Activated T-helper 1 cell treated with anti-CD3 and anti-CD28 coated beads, Interleukin-2, amount 50 U/mL, for 16 hours (primary cell): ENCODE measurements around the gene CNOT3.

Experiments
- DNase-seq, 2 donors: peaks; one replicate each; pipeline ENCODE4 v3.0.0-alpha.2; 2020; ENCODE audit warnings: low read depth in 1 of 2, low spot score in 1 of 2

Gene CNOT3

DNA sequence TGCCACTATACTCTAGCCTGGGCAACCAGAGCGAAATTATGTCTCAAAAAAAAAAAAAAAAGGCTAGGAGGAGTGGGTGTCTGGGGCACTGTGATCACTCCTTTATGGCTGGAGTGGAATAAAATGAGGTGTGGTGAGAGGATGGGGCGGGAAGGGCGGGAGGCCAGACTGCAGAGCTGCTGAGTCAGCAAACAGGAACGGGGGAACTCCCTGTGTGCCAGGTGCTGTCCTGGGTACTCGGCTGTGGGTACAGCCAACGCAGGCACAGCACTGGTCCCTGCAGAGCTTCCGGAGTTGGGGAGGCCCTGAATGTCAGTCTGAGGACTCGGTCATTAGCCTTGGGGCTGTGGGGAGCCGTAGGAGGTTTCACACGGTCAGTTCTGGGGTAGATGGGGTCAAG, 16.3 kb upstream of the CNOT3 start:
- no peak for DNase-seq

DNA sequence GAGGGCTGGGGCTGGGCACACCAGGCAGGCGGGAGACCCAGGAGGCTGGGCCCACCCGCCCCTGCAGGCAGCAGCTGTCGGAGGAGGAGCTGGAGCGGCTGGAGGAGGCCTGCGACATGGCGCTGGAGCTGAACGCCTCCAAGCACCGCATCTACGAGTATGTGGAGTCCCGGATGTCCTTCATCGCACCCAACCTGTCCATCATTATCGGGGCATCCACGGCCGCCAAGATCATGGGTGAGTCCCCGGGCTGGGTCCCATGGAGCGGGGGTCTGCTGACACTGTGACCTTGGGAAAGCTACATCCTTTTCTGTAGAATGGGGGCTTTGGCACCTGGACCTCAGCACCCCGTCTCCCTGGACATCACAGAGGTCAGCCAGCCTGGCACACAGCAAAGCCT, 13.9 kb upstream of the CNOT3 start:
- DNase-seq = no peak

DNA sequence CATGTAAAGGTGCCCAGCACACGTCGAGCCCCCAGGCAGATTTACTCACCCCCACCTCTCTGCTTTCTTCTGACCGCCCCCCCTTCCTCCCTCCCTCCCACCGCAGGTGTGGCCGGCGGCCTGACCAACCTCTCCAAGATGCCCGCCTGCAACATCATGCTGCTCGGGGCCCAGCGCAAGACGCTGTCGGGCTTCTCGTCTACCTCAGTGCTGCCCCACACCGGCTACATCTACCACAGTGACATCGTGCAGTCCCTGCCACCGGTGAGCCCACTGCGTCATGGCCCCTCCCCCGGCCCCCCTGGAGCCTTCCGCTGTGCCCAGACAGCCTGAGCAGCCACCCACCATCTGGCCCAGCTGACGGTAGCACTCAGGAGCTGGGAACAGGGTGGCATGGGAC, 13.2 kb upstream of the CNOT3 start:
- no peak for DNase-seq

DNA sequence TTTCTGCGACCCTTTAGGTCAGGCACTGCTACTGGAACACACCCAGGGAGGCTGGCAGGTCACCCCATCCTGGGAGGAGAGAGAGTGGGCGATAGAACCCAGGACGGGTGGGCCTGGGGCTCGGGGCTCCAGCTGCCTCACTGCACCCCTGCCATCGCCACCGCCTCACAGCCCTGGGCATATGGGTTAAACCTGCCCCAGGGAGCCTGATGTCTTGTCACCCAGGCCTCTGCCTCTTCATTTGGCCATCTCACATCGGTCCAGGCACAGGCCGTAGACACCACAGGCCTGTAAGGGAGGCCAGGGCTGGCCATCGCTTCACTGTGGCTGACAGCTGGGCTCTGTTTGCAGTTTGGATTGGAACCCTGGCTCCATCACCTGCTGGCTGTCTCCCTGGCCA, 11.8 kb upstream of the CNOT3 start:
- DNase-seq = no peak

DNA sequence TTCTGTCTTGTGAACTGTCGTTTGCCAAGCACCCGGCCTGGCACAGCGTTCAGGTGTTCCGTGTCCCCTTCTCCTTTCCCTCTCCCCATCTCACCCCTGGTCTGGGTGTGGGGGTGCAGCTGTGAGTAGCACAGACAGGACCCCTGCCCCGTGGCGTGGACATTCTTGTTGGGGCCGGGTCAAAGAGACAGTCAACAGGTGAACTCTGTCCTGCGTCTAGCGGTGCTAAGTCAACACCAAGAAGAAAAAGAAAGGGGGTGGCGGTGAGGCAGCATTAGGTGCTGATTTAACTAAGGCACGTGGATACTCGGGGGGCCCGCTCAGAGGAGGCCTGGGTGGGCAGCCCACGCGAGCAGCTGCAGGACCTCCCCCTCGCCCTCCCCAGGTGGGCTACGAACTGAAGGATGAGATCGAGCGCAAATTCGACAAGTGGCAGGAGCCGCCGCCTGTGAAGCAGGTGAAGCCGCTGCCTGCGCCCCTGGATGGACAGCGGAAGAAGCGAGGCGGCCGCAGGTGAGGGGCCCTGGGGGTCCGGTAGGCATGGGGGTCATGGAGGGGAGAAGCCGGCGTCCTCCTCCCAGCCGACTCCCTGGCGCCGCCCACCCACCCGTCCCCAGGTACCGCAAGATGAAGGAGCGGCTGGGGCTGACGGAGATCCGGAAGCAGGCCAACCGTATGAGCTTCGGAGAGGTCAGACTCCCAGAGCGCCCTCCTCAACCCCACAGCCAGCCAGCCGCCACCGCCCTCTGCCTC, 9.7 kb upstream of the CNOT3 start:
- DNase-seq = no peak

DNA sequence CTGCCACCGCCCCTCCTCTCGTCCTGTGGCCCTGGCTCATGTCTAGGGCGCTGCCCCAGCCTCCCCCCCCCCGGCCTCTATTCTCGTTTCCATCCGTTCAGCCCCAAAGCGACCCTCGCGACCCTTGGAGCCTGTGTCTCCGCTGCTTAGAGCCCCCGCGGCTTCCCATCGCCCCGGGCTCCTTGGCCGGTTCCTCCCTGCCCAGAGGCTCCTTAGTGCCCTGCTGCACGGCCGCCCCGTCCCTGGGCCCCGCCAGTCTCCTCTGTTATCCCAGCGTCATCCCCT, 9.2 kb upstream of the CNOT3 start:
- DNase-seq = no peak

GRCh38 chr19:54128796-54129616, 8.6 kb upstream of the CNOT3 start:
- no peak for DNase-seq

- no peak for DNase-seq
Observed at GRCh38 chr19:54129617-54129996, 8.0 kb upstream of the CNOT3 start.

- no peak for DNase-seq
Observed at GRCh38 chr19:54133312-54133956, 4.1 kb upstream of the CNOT3 start.

DNA sequence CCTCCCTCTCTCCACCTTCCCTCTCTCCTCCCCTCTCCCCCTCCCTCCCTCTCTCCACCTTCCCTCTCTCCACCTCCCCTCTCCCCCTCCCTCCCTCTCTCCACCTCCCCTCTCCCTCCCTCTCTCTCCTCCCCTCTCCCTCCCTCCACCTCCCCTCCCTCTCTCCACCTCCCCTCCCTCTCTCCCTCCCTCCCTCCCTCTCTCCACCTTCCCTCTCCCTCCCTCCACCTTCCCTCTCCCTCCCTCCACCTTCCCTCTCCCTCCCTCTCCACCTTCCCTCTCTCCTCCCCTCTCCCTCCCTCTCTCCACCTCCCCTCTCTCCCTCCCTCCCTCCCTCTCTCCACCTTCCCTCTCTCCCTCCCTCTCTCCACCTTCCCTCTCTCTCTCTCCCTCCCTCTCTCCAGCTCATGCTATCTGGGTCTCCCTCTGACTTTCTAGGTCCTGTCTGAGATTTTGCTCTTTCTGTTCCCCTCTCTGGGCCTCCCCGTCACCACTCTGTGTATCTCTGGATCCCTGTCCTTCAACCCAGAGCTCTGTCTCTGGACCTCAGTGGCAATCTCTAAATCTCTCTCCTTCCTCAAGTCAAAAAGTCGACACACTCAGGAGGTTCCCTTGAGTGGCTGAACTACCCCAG, 3.5 kb upstream of the CNOT3 start:
- DNase-seq = no peak

GRCh38 chr19:54136086-54136863, 1.3 kb upstream of the CNOT3 start:
- DNase-seq = no peak

- DNase-seq = peak; percentile 96 to 99
Observed at GRCh38 chr19:54136864-54137698, 481 bp upstream of the CNOT3 start.

- no peak for DNase-seq
Observed at GRCh38 chr19:54138489-54139256, 1.1 kb downstream of the CNOT3 start.

- DNase-seq = no peak
Observed at GRCh38 chr19:54141356-54141755, 3.8 kb downstream of the CNOT3 start.

- DNase-seq = no peak
Observed at GRCh38 chr19:54142166-54142780, 4.7 kb downstream of the CNOT3 start.

- no peak for DNase-seq
Observed at GRCh38 chr19:54145541-54146158, 8.1 kb downstream of the CNOT3 start.

GRCh38 chr19:54147676-54148075, 10.1 kb downstream of the CNOT3 start:
- no peak for DNase-seq

GRCh38 chr19:54148158-54148557, 10.6 kb downstream of the CNOT3 start:
- DNase-seq = no peak
